CD4-positive, alpha-beta T cell treated with Interleukin-21 for 1 hour (primary cell): Measurements from ENCODE around the gene FGB.
"Not testable (repeated sequence)": the region's sequence is repeated elsewhere in the genome, so short reads cannot be mapped to it uniquely, and the experiment has no call there.

Experiments
- DNase-seq: peaks from one replicate; pipeline ENCODE4 v3.0.0-alpha.2; 2020

The FGB gene

DNA sequence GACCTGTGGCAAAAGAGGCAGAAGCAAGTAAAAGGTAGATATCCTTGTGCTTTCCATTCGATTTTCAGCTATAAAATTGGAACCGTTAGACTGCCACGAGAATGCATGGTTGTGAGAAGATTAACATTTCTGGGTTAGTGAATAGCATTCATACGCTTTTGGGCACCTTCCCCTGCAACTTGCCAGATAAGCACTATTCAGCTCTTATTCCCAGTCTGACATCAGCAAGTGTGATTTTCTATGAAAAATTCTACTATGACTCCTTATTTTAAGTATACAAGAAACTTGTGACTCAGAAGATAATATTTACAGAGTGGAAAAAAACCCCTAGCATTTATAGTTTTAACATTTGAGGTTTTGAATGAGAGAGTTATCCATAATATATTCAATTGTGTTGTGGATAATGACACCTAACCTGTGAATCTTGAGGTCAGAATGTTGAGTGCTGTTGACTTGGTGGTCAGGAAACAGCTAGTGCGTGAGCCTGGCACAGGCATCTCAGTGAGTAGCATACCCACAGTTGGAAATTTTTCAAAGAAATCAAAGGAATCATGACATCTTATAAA lies 3.9 kb downstream of the FGB start:
- no peak for DNase-seq

DNA sequence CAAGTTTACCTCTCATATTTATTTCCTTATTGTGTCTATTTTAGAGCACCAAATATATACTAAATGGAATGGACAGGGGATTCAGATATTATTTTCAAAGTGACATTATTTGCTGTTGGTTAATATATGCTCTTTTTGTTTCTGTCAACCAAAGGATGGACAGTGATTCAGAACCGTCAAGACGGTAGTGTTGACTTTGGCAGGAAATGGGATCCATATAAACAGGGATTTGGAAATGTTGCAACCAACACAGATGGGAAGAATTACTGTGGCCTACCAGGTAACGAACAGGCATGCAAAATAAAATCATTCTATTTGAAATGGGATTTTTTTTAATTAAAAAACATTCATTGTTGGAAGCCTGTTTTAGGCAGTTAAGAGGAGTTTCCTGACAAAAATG lies 6.2 kb downstream of the FGB start:
- DNase-seq: no peak

DNA sequence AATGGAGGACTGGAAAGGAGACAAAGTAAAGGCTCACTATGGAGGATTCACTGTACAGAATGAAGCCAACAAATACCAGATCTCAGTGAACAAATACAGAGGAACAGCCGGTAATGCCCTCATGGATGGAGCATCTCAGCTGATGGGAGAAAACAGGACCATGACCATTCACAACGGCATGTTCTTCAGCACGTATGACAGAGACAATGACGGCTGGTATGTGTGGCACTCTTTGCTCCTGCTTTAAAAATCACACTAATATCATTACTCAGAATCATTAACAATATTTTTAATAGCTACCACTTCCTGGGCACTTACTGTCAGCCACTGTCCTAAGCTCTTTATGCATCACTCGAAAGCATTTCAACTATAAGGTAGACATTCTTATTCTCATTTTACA lies 6.8 kb downstream of the FGB start:
- DNase-seq: no peak

DNA sequence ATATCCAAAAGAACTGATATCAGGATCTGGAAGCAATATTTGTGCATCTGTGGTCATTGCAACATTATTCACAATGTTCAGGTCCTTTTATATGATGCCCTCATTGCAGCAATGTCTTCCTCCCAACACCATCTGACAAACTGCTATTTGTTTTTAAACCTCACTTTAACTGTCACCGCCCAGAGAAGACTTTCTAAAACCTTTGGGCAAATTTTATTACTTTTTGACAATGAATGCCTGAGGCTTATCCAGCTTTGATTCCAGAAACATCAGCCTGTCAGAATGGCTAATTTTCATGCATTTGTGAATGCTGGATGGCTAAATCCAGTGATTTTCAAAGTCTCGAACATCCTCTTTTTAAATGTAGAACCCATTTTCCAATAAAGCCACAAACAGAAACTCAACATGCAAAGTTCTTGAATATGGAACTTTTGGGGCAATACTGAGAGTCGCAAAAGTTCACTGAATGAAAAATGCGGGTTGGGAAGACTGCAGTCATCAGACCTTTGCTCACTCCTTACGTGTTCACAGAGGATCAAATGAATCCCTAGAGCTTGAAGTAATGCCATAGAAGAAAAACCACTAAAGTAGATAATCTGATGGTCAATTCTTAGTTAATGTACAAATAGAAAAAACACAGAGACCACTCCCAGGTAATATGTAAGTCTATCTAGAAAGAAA lies 10.5 kb downstream of the FGB start:
- DNase-seq: no peak

DNA sequence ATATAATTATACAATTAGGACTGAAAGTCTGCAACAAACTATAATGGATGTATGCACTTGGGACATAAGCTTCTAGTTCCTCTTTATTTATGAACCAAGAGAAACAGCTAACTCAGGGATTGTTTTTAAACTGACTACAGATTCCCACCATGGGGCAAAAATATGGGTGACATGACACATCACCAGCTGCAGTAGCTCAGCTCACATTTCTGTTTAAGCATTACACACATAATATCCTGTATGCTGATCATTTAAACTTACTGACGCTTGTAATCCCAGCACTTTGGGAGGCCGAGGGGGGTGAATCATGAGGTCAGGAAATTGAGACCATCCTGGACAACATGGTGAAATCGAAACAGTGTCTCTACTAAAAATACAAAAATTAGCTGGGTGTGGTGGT lies 11.5 kb downstream of the FGB start:
- no peak for DNase-seq

DNA sequence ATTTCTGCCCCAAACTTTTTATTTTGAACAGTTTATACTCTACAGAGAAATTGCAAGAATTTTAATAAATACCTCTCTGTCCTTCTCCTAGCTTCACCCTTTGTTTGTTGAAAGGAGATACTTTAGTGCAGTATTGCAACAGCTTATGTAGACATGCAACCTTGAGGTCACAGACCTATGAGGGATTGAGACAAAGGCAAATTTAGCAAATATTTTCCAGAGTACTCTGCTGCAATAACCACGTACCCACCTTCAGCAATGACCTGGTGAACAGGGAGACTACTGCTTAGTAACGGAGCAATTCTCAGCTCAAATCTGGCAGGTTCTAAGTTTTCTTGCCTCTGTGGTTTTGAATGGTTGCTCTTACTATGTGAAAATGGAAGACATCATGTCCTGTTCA lies 14.5 kb downstream of the FGB start:
- DNase-seq: no peak

DNA sequence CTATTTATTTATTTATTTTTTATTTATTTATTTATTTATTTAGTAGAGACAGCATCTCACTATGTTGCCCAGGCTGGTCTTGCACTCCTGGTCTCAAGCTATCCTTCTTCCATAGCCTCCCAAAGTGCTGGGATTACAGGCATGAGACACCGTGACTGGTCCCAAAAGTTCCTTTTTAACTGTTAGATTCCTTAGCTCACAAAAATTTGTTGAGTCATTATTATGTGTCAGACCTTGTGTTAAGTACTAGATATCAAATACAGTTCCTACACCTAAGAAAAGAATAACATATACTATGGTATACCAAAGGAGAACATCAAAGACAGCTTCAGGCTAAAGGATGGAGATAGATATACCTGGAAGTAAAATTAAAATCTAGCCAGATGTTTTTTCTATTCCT lies 16.1 kb downstream of the FGB start:
- DNase-seq: no peak

DNA sequence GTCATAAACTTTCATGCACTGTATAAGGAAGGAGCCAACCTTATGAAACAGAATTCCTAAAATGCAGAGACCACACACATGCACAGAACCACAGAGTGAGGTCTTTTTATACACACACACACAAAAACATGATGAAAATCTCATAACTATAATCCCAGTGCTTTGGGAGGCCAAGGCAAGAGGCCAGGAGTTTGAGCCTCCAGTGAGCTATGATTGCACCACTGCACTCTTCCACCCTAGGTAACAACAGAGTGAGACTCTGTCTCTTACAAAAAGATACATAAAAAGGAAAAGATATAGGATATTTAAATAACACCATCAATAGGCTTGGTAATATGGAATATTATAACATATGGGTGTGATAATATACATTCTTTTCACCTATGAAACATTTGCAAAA lies 17.1 kb downstream of the FGB start:
- no peak for DNase-seq

DNA sequence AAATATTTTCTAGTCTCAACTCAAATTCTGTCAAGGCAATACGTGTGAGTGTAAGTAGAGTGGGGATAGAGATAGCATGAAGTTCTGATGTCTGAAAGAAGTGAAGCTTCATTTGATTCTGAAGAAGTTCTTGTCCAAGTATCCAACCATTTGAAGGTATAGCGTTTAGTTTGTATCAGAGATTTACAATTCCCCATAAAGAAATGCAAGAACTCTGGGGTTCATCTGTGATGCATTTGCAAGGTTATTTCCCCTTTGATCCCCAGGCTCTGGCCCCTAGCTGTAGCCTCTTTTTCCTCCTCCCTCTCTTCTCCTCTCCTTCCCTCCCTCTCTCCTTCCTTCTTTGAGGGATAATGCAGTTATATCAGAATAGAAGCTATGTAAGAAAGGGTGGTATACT lies 19.9 kb downstream of the FGB start:
- DNase-seq: no peak

DNA sequence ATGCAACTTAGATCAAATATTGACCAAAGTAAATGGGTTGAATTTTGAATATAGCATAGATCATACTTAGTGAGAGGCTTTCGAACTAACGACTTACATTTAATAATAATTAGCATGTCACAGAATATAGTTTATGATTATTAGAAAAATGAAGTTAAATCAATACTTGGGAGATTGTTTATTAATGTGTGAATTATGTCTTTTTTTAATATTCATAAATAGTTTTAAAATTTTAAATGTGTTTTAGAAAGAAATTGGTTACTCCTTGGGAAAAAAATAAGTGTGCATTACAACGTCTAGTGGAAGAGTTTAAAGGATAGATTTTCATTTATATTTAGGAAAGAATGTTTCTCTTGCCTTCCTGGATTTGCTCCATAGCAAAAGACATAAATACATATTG lies 20.4 kb downstream of the FGB start:
- DNase-seq: no peak

DNA sequence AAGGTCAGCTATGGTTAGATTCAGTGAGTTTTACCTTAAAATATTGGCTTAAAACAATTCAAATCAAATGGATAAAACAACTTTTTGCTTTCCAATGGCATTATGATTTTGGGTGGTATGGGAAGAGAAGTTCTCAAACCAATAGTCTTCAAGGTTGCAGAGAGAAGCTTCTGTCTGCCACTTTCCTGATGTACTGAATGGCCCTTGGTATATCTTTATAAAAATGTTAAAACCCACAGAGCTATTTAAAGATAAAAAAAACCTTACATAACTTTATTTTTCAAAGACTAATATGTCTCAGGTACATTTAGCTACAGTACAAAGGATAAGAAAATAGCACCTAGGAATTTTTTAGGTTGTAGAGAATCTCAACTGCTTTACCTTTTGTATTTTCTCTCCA lies 20.9 kb downstream of the FGB start:
- no peak for DNase-seq

DNA sequence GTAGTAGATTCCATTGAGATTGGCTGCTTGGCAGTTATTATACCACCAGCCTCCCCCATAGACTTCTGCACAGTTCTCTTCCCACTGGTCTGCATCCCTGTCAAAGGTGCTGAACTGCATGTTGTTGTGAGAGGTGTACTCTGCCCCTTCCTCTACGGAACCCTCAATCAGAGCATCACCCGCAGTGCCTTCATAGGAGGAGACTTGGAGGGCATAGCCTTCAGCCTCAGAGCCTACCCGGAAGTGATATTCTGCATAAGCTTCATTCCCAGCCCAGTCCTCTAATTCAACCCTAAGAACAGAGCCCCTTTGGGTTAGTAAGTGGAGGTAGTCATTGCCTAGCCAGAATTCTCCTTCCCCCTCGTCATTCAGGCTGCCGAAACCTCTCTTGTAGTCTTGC lies 21.4 kb downstream of the FGB start:
- no peak for DNase-seq

DNA sequence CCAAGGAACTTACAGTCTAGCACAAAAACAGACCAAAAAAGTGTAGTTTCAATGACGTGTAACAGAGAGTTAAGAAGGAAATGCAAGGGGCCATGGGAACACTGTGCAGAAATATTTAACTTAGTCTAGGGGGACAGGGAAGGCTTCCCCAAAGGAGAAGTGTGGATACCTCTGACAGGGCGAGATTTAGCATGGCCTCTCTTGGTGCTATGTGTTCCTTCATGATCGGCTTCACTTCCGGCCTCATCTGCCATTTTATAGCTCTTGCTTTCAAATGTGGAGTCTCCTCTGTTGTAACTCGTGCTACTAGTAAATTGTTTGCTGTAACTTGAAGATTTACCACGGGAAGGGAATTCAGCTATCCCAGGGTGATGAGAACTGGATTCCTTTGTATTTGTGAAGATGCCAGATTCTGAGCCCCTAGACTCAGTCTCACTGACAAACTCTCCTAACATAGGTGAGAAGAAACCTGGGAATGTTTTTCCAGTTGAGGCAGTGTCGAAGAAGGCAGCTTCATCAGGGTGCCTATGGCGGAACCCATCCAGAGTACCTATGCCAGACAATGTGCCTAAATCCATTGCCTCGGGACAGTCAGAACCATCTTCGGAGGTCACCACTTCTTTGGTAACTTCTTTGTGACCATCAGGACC lies 22.7 kb downstream of the FGB start:
- no peak for DNase-seq

DNA sequence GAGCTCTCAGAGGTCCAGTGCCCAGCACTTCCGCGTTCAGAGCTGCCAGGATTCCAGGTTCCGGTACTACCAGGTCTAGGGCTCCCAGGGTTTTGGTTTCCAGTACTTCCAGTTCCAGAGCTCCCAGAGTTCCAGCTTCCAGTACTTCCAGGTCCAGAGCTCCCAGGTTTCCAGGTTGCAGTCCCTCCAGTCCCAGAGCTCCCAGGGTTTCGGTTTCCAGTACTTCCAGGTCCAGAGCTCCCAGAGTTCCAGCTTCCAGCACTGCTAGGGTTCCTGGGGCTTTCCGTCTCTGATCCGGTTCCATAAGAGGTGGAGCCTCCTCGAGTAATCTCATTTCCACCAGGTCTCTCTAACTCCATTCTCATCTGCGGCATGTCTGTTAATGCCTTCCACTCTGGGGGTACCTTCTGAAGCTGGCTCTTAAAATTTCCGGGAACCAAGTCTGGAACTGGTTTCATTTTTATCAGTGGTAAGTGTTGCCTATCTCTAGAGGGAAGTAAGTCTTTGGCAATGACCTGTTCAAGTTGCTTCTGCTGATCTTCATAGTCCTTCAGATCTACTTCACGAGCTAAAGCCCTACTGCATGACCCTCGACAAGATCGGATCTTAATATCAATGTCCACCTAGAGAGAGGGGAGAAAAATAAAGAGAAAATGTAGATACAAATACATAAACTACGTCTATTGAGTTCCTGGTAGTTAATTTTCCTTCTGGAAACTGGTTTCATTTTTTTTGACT lies 23.7 kb downstream of the FGB start:
- no peak for DNase-seq

DNA sequence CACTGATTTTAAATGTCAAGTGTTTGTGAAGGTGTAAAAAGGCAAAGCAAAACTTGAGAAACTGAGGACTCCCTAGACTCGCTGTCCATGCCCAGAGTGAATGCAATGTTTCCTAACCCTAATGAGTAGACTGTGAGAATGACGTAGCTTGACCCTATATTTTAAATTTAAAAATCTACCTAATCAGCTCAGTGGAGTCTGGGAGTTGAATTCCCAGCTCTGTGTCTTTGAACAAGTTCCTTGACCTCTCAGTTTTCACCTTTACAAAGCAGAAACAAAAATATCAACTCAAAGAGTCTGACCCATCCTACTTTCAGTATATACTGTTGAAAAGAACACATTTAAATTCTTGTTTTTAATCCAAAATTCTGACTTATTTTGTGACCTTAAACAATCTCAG lies 25.4 kb downstream of the FGB start:
- no peak for DNase-seq

DNA sequence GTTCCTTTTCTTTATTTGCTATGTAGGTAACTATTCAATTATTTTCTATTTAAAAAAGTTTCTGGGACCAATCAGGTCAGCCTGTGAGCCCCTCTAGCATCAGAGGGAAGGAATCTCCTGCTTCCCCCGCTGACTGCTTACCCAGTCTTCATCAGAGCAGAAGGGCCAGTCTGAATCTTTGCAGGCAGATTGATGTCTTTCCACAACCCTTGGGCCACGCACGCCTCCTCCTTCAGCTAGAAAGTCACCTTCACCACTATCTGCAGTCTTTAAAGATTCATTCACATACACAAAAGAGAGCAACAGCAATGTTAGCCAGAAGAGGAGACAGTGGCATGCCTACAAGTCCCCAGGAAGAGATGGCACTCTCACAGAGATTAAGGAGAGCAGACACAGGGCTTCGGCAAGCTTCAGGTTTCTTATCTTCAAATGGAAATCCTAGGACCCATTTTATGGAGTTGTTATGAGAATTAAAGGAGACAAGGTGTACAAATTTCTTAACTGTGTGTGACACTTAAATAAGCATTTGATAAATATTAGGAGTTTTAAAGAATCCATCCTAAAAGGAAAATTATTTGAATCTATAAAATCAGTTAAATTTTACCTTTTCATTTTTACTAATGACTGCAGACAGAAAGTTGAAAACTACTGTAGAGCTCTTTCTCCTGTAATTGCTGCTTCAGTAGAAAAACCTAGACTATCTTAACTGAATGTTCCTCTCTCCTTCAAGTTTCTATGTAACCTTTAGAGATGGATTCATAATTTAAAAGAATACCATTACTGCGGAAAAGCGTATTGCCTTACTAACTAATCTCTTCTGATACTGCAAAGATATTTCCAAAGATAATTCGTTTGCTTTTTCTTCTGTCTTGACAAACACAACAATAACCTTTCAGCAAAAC lies 26.7 kb downstream of the FGB start:
- no peak for DNase-seq

DNA sequence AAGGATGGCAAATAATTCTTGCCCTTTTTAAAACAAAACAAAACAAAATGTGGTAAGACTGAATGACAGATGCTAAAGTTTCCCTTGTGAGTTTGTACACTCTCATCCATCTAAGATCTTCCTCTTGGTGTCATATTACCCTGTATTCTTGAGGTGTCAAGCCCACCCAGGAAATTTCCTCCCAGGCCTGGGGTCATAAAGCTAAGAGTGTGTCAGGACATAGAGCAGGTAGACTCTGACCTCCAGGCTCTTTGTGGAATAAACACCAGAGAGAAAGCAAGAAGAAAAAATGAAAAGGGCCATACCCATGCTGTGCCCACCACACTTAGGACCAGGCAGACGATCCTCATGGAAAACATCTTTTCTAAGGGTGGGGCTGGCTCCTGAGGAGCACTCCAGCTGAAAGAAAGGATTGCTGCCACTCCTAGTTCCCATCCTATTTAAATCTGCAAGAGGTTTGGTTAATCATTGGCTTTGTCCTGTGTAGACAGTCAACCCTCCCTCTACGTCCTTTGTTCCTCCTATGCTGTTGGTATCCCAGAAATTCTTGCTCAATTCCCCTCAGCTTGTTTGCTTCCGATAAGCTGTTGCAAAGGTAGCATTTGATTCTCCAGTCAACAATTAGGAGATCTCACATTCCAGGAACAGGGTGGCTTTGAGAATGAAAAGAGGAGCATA lies 27.7 kb downstream of the FGB start, which contains the start of gene FGA:
Gene FGA (minus strand): TSS at position 414 of the 678 bp plus-strand sequence. CDS start 55 bp downstream, at position 359.
- DNase-seq: no peak

DNA sequence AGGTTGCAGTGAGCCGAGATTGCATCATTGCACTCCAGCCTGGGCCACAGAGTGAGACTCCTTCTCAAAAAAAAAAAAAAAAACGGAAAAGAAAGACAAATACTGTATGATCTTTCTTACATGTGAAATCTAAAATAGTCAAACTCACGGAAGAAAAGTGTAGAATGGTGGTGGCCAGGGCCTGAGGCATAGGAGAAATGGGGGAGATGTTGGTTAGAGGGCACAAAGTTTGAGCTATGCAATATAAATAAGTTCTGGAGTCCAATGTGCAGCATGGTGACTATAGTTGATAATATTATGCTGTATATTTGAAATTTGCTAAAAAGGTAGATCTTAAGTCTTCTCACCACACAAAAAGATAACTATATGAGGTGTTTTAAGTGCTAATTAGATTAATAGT lies 29.1 kb downstream of the FGB start:
- DNase-seq: no peak

DNA sequence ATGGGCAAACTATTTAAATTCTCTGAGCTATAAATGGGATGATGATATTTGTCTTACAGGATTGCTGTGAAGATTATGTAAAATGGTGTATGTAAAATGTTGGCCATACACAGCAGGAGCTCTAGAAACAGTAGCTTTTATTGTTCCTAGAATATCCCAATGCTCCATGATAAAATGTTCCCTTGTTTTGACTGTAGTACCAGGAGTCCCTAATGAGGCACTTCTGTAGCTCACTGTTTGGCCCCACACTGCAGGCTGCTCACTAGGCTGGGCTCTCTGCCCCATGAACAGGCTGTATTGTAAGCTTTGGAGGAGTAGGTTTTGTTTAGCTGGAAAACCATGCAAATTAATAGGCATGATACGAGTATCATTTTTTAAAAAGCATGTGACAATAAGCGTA lies 31.1 kb downstream of the FGB start:
- DNase-seq: no peak

DNA sequence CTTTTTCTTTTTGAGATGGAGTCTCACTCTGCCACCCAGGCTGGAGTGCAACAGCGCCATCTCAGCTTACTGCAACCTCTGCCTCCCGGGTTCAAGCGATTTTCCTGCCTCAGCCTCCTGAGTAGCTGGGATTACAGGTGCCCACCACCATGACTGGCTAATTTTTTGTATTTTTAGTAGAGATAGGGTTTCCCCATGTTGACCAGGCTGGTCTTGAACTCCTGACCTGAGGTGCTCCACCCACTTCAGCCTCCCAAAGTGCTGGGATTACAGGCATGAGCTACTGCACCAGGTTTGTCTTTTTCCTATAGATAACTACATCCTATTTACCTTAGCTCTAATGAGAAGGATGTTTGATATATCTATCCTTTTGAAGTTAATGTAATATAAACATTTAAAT lies 31.5 kb downstream of the FGB start:
- DNase-seq: not testable (repeated sequence)

DNA sequence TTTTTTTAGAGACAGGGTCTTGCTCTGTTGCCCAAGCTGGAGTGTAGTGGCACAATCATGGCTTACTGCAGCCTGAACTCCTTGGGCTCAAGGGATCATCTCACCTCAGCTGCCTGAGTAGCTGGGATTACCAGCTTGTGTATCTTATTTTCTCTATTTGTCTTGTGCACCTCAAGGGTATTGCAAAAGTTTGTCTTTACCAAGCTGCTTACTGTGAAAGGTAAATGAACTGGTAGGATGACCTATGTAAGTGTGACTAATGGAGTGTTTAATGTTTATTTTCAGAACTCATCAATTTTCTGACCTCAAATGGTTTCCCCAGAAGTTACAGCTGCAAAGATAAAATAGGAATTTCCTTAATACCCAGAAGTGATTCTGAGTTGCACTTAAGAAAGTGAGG lies 33.0 kb downstream of the FGB start:
- DNase-seq: no peak

DNA sequence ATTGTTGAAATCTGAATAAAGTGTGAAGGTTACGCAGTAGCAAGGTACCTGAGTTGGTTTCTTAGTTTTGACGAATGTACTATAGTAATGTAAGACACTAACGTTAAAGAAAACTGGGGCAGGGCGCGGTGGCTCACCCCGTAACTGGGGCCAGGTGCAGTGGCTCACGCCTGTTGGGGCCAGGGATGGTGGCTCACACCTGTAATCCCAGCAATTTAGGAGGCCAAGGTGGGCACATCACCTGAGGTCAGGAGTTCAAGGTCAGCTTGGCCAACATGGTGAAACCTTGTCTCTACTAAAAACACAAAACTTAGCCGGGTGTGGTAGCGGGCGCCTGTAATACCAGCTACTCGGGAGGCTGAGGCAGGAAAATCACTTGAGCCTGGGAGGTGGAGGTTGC lies 34.5 kb downstream of the FGB start:
- not testable (repeated sequence) for DNase-seq
